ENCODE data around the gene TRIM34. TPM values are rescaled to one million over a fixed set of nuclear protein-coding genes. Genes with fewer than 3 reads are reported as not detected.
A peak's percentile ranks its signal among the peaks of the same experiment; 100 is the strongest.
"Not testable (repeated sequence)": the region's sequence is repeated elsewhere in the genome, so short reads cannot be mapped to it uniquely, and the experiment has no call there.

TRIM34 gene
- polyA plus RNA-seq, 1 donor = 4.5 TPM

DNA sequence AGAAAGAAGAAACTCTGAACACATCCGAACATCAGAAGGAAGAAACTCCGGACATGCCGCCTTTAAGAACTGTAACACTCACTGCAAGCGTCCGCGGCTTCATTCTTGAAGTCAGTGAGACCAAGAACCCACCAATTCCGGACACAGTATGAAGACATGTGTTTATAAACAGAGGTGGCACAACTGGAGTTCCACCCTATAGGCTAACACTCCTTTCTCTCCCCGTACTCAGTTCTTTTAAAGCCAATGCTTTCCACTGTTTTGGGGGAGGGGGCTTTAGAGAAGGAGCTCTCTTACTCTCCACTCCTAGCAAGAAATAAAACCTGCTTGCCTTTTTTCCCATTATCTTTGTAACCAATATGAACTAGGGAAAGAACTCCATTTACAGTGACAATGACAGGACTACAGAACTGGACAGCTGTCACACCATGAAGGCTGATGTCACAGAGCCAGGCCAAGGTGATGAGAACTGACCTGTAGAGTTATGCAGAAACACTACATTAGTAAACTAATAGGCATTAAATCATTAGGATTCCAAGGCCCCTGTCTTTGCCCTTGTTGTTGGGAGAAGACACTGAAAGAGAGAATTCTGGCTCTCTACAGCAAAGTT lies 59.3 kb downstream of the TRIM34 start:
- no peak for DNase-seq (ENCODE audit: low read depth)

DNA sequence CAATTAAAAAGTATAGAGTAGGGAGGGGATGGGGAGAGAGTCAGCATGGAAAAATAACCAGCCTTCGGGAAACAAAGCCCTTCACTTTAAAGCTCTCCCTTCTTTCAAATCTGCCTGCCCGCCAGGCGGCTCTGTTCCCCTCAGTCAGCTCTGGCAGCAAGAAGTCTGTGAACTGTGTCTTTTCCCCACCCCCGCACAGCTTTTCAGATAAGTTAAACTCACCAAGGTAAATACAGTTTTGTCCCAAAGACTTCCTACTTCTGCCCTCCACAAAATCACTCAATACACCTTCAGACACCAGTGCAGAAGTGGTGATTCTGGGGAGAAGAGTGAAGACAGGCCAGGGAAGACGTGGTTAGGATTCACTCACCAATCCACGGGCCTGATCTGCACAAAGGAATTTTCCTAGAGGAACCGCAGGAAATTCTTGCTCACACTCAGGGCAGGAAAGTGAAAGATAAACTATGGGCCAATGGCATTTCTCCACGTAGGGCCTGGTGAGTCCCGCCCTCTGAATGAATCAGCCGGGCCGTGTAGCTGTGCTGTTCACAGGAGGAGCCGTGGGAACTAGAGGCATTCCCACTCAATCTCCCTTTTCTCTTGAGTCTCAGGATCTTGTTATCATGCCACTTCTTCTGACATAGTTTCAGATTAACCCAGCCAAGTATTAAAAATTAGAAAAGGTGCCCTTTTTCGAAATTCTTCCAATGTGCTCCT lies 60.0 kb downstream of the TRIM34 start, which contains the start of gene TRIM5:
TRIM5 (minus strand) TSS at position 429 of the 717 bp plus-strand sequence. CDS start 4,897 bp downstream, outside the sequence.
- peak; percentile 94 for DNase-seq (ENCODE audit: low read depth)

DNA sequence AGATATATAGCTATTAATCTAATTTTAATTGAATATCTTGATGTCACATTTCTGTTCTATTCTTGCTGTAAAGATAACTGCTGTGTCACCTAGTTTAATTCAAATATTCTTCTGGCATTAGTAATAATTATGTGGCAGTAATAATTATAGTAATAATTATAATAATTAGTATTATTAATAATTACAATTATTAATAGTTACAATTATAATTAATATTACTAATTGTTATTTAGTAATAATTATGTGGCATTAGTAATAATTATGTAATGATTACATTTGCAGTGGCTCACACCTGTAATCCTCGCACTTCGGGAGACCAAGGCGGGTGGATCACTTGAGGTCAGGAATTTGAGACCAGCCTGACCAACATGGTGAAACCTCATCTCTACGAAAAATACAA lies 61.6 kb downstream of the TRIM34 start:
- DNase-seq (ENCODE audit: low read depth) = no peak

- DNase-seq (ENCODE audit: low read depth) = no peak
These were observed 63.7 kb downstream of the TRIM34 start for GRCh38 chr11:5688482-5688881.

DNA sequence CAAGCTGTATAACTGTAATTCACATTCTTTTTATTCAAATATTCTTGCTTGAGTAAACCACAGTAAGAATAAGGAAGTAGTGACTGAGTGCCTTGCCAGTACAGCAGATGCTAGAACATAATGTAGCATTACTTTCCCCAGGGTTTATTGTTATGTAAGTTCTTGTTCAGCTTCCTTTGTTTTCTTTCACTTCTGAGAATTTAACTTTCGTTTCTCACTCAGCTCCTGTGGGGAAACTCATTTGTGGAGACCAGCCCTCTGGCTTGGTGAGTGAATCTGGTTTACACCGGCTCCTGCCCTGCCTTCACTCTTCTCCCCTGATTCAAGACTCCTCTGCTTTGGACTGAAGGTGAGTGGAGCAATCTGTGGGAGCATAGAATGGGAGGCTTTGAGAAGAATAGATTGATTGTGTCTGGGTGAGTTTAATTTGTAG lies 64.8 kb downstream of the TRIM34 start, which contains the start of gene TRIM22:
TRIM22 (plus strand) TSS at position 240 of the 433 bp plus-strand sequence. CDS start 6,443 bp downstream, outside the sequence.
- peak; percentile 74 for DNase-seq (ENCODE audit: low read depth)

- DNase-seq (ENCODE audit: low read depth) = no peak
These were observed 65.4 kb downstream of the TRIM34 start for GRCh38 chr11:5690216-5690615.

GRCh38 chr11:5690736-5691135 lies 65.9 kb downstream of the TRIM34 start:
- no peak for DNase-seq (ENCODE audit: low read depth)

GRCh38 chr11:5691238-5691963 lies 66.6 kb downstream of the TRIM34 start:
- DNase-seq (ENCODE audit: low read depth) = not testable (repeated sequence)

GRCh38 chr11:5691964-5692361 lies 67.2 kb downstream of the TRIM34 start:
- DNase-seq (ENCODE audit: low read depth) = no peak

Other genes with a start within 250 kb of the TRIM34 start
- gene OR51M1, start 241.2 kb upstream of the TRIM34 start, polyA plus RNA-seq (ENCODE audit: insufficient read length) = not detected
- not detected for gene OR51Q1, start 202.9 kb upstream of the TRIM34 start, polyA plus RNA-seq (ENCODE audit: insufficient read length)
- not detected for gene OR51I1, start 183.5 kb upstream of the TRIM34 start, polyA plus RNA-seq (ENCODE audit: insufficient read length)
- gene OR51I2, start 175.7 kb upstream of the TRIM34 start, polyA plus RNA-seq (ENCODE audit: insufficient read length) = not detected
- gene OR52D1, start 136.3 kb upstream of the TRIM34 start, polyA plus RNA-seq (ENCODE audit: insufficient read length) = not detected
- not detected for gene UBQLN3, start 115.0 kb upstream of the TRIM34 start, polyA plus RNA-seq (ENCODE audit: insufficient read length)
- gene UBQLNL, start 108.3 kb upstream of the TRIM34 start, polyA plus RNA-seq (ENCODE audit: insufficient read length) = 0.18 TPM
- gene OR52H1, start 76.5 kb upstream of the TRIM34 start, polyA plus RNA-seq (ENCODE audit: insufficient read length) = not detected
- gene OR52B6, start 44.1 kb upstream of the TRIM34 start, polyA plus RNA-seq (ENCODE audit: insufficient read length) = not detected
- 1.4 TPM for gene TRIM6, start 28.4 kb upstream of the TRIM34 start, polyA plus RNA-seq (ENCODE audit: insufficient read length)
- 11.4 TPM for gene TRIM5, start 60.1 kb downstream of the TRIM34 start, polyA plus RNA-seq (ENCODE audit: insufficient read length)
- 8.1 TPM for gene TRIM22, start 64.8 kb downstream of the TRIM34 start, polyA plus RNA-seq (ENCODE audit: insufficient read length)
- gene OR56B1, start 111.4 kb downstream of the TRIM34 start, polyA plus RNA-seq (ENCODE audit: insufficient read length) = not detected
- gene OR52N4, start 129.2 kb downstream of the TRIM34 start, polyA plus RNA-seq (ENCODE audit: insufficient read length) = not detected
- gene OR52N5, start 158.4 kb downstream of the TRIM34 start, polyA plus RNA-seq (ENCODE audit: insufficient read length) = not detected
- gene OR52N1, start 166.3 kb downstream of the TRIM34 start, polyA plus RNA-seq (ENCODE audit: insufficient read length) = not detected
- not detected for gene OR52N2, start 183.9 kb downstream of the TRIM34 start, polyA plus RNA-seq (ENCODE audit: insufficient read length)
- not detected for gene OR52E6, start 216.9 kb downstream of the TRIM34 start, polyA plus RNA-seq (ENCODE audit: insufficient read length)
- not detected for gene OR52E8, start 232.7 kb downstream of the TRIM34 start, polyA plus RNA-seq (ENCODE audit: insufficient read length)